ENCODE results near the gene KCTD2.

- TF ChIP-seq, protein P1, sequence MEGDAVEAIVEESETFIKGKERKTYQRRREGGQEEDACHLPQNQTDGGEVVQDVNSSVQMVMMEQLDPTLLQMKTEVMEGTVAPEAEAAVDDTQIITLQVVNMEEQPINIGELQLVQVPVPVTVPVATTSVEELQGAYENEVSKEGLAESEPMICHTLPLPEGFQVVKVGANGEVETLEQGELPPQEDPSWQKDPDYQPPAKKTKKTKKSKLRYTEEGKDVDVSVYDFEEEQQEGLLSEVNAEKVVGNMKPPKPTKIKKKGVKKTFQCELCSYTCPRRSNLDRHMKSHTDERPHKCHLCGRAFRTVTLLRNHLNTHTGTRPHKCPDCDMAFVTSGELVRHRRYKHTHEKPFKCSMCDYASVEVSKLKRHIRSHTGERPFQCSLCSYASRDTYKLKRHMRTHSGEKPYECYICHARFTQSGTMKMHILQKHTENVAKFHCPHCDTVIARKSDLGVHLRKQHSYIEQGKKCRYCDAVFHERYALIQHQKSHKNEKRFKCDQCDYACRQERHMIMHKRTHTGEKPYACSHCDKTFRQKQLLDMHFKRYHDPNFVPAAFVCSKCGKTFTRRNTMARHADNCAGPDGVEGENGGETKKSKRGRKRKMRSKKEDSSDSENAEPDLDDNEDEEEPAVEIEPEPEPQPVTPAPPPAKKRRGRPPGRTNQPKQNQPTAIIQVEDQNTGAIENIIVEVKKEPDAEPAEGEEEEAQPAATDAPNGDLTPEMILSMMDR (IDR thresholded peaks at IDR 0.05; ENCODE audit: insufficient read depth, low read depth, low read length) = no peak
- no peak for TF ChIP-seq EZH2 (IDR thresholded peaks at IDR 0.05; ENCODE audit: insufficient read depth, low read length)
These were observed 41.7 kb downstream of the KCTD2 start for GRCh38 chr17:75088465-75089417.
